Heart left ventricle (tissue), 13 donors: ENCODE data around the gene NUAK1.

Source experiments
- CTCF ChIP-seq, 12 donors: fragments of 200-600 bp; sonication (generic) in 4 of 12; IDR thresholded peaks; one replicate each; pipeline versions ENCODE4 v1.5.0 to v1.8.0; 2018 to 2022; ENCODE audit warnings: antibody characterized with exemption in 12 of 12, mild to moderate bottlenecking in 5 of 12
- POLR2A ChIP-seq, 2 donors: fragments of 450-650 bp; IDR thresholded peaks; one replicate each; pipeline ENCODE4 v1.6.1; 2017; ENCODE audit warnings: antibody characterized with exemption in 2 of 2, mild to moderate bottlenecking in 2 of 2, moderate library complexity in 2 of 2
- donor health status: ischemic (EF 13 %, LVEDD 7.1; RV severe dilation, severe dysfunction).
- donor health status: DM: no; HTN: yes; CAD: no.
- donor health status: DM: no; HTN: no; CAD: no.
- donor health status: ischemic (EF 25% LVEDD 6.9; RV normal size, moderate dysfunction).
- donor health status: ischemic (EF 25% LVEDD 5.7; RV mildly dilated, moderate dysfunction).
- donor health status: ischemic (EF 35%, LVEDD 5.7; RV mildly dilated, moderate dysfunction).
- donor health status: nonischemic (EF 11% LVEDD 7.7; RV severe dilation, severe dysfunction).
- donor health status: DM: yes; HTN: yes; CAD: no.
- donor health status: PGD.
- donor health status: ischemic (EF 29% LVEDD 5.4; RV normal size, mild dysfunction).
- donor health status: nonischemic (EF 23%, LVEDD 6.1; RV moderate dilation, normal function).

GRCh38 chr12:106115440-106115839 is 23.3 kb downstream of the NUAK1 start:
- TF ChIP-seq POLR2A (IDR thresholded peaks at IDR 0.05) (no peak), CTCF (IDR thresholded peaks at IDR 0.05) (no peak)
